HepG2 (cell line): ENCODE data around the gene PIP5K1C. TPM values are rescaled to one million over a fixed set of nuclear protein-coding genes. Genes with fewer than 3 reads are reported as not detected.

ENCODE experiments used
- NFKB2 ChIP-seq: sonication (generic); formaldehyde crosslinking; IDR thresholded peaks from 2 replicates; pipeline ENCODE4 v1.4.0; 2020; ENCODE audit warnings: missing genetic modification reagents, borderline replicate concordance
- NR3C1 ChIP-seq: sonication (generic); formaldehyde crosslinking; IDR thresholded peaks from 2 replicates; pipeline ENCODE4 v1.4.0; 2020; ENCODE audit warnings: missing genetic modification reagents
- PAXIP1 ChIP-seq: sonication (generic); formaldehyde crosslinking; conservative IDR thresholded peaks from 2 replicates; pipeline ENCODE4 v1.4.0; 2020; ENCODE audit warnings: mild to moderate bottlenecking, missing genetic modification reagents, moderate library complexity
- ZBTB42 ChIP-seq: sonication (generic); formaldehyde crosslinking; IDR thresholded peaks from 2 replicates; pipeline ENCODE4 v1.5.0; 2020; ENCODE audit warnings: mild to moderate bottlenecking, missing genetic modification reagents
- ZNF251 ChIP-seq: sonication (generic); formaldehyde crosslinking; IDR thresholded peaks from 2 replicates; pipeline ENCODE4 v1.9.0; 2021; ENCODE audit warnings: mild to moderate bottlenecking, missing genetic modification reagents
- ZNF564 ChIP-seq: sonication (generic); formaldehyde crosslinking; IDR thresholded peaks from 2 replicates; pipeline ENCODE4 v1.8.1; 2023; ENCODE audit warnings: mild to moderate bottlenecking, missing genetic modification reagents
- ZNF574 ChIP-seq: sonication (generic); formaldehyde crosslinking; IDR thresholded peaks from 2 replicates; pipeline ENCODE4 v1.4.0; 2020; ENCODE audit warnings: missing genetic modification reagents
- polyA plus RNA-seq, 8 experiments: library from polyadenylated mRNA; depleted of rRNA in 3 of 8; stranded (reverse) in 7 of 8; unstranded in 1 of 8; fragments of >200 nt; fragmentation: Illumina TruSeq in 4 of 8; extraction: Trizol in 4 of 8; gene quantifications; 2 replicates each; pipeline versions ENCODE4 v1.2.1 to v1.2.3, GENCODE V29; 2011 to 2016; ENCODE audit warnings: low read depth in 4 of 8, missing spikeins in 1 of 8, mixed read lengths in 1 of 8; ENCODE audit not compliant: insufficient read depth in 1 of 8
- total RNA-seq, 5 experiments: library from RNA; depleted of rRNA; stranded (reverse); fragments of >200 nt; fragmentation: Illumina TruSeq; extraction: Trizol; gene quantifications; 2 replicates each; pipeline ENCODE4 v1.2.3, GENCODE V29; 2016; ENCODE audit warnings: low read depth in 1 of 5

PIP5K1C gene
- total and polyA plus RNA-seq, 2 of the 13 experiments (the other 11 are each of a cell fraction or from before 2014, with no cell fraction given): 3.6 to 4.3 TPM

GRCh38 chr19:3710265-3710812 lies 10.1 kb upstream of the PIP5K1C start (continued):
- TF ChIP-seq PAXIP1 (CRISPR knock-in tag) (peak; percentile 97), ZBTB42 (CRISPR knock-in tag) (no peak), ZNF251 (CRISPR knock-in tag) (no peak), ZNF564 (CRISPR knock-in tag) (peak; percentile 55; the same call in 1 of the 2 replicates), ZNF574 (CRISPR knock-in tag) (peak; percentile 72), NFKB2 (CRISPR knock-in tag) (peak; percentile 56; the same call in 1 of the 2 replicates), NR3C1 (CRISPR knock-in tag) (no peak)
